Measurements from ENCODE around the gene TENM4.

TENM4 gene

GRCh38 chr11:79467761-79468160 lies 26.9 kb upstream of the TENM4 start:
- DNase-seq (ENCODE audit: low spot score in 2 of 2) (no peak), ATAC-seq (replicated peaks; ENCODE audit: extremely low read depth, poor library complexity, severe bottlenecking) (no peak)
- H3K9me3 Mint-ChIP-seq, result no peaks in the 10 kb centered on the region
- H3K4me3 Mint-ChIP-seq, result no peak overlapping the region
- no peaks in the 10 kb centered on the region for H3K27me3 Mint-ChIP-seq
- H3K4me1 Mint-ChIP-seq, result no peaks in the 10 kb centered on the region
- H3K36me3 Mint-ChIP-seq (ENCODE audit: insufficient read depth), result no peaks in the 10 kb centered on the region
- H3K27ac Mint-ChIP-seq (ENCODE audit: low read depth), result no peak overlapping the region

GRCh38 chr11:79466411-79466810 lies 25.6 kb upstream of the TENM4 start:
- DNase-seq (ENCODE audit: low spot score in 2 of 2) (no peak), ATAC-seq (replicated peaks; ENCODE audit: extremely low read depth, poor library complexity, severe bottlenecking) (no peak)
- no peak overlapping the region for H3K4me3 Mint-ChIP-seq
- no peaks in the 10 kb centered on the region for H3K9me3 Mint-ChIP-seq
- no peaks in the 10 kb centered on the region for H3K27me3 Mint-ChIP-seq
- no peaks in the 10 kb centered on the region for H3K36me3 Mint-ChIP-seq (ENCODE audit: insufficient read depth)
- H3K4me1 Mint-ChIP-seq, result no peaks in the 10 kb centered on the region
- H3K27ac Mint-ChIP-seq (ENCODE audit: low read depth), result no peak overlapping the region

- Mint-ChIP-seq H3K4me3 (no peak overlapping the region), H3K27ac (ENCODE audit: low read depth) (no peak overlapping the region), H3K36me3 (ENCODE audit: insufficient read depth) (no peaks in the 10 kb centered on the region), H3K9me3 (no peaks in the 10 kb centered on the region), H3K27me3 (no peaks in the 10 kb centered on the region), H3K4me1 (no peaks in the 10 kb centered on the region)
- ATAC-seq (replicated peaks; ENCODE audit: extremely low read depth, poor library complexity, severe bottlenecking), result no peak
- DNase-seq (ENCODE audit: low spot score in 2 of 2), result no peak
These were observed 24.3 kb upstream of the TENM4 start for GRCh38 chr11:79465160-79465559.

GRCh38 chr11:79461666-79462645 lies 21.1 kb upstream of the TENM4 start:
- H3K27ac Mint-ChIP-seq (ENCODE audit: low read depth), result no peak overlapping the region
- no peaks in the 10 kb centered on the region for H3K4me1 Mint-ChIP-seq
- no peak for ATAC-seq (replicated peaks; ENCODE audit: extremely low read depth, poor library complexity, severe bottlenecking)

GRCh38 chr11:79461144-79461543 lies 20.3 kb upstream of the TENM4 start:
- Mint-ChIP-seq H3K36me3 (ENCODE audit: insufficient read depth) (no peaks in the 10 kb centered on the region), H3K4me3 (no peak overlapping the region), H3K27ac (ENCODE audit: low read depth) (no peak overlapping the region), H3K27me3 (peaks cover 6% of the 10 kb centered on the region), H3K9me3 (peaks cover 8% of the 10 kb centered on the region), H3K4me1 (no peaks in the 10 kb centered on the region)
- ATAC-seq (replicated peaks; ENCODE audit: extremely low read depth, poor library complexity, severe bottlenecking) (no peak), DNase-seq (ENCODE audit: low spot score in 2 of 2) (no peak)

More at GRCh38 chr11:79461666-79462645, 21.1 kb upstream of the TENM4 start:
- Mint-ChIP-seq H3K9me3 (no peaks in the 10 kb centered on the region), H3K4me3 (no peak overlapping the region), H3K27me3 (no peaks in the 10 kb centered on the region), H3K36me3 (ENCODE audit: insufficient read depth) (no peaks in the 10 kb centered on the region)
- DNase-seq (ENCODE audit: low spot score in 2 of 2), result no peak

- Mint-ChIP-seq H3K36me3 (ENCODE audit: insufficient read depth) (no peaks in the 10 kb centered on the region), H3K9me3 (peaks cover 12% of the 10 kb centered on the region), H3K4me3 (no peak overlapping the region), H3K4me1 (no peaks in the 10 kb centered on the region), H3K27ac (ENCODE audit: low read depth) (no peak overlapping the region), H3K27me3 (peaks cover 10% of the 10 kb centered on the region)
- DNase-seq (ENCODE audit: low spot score in 2 of 2) (no peak), ATAC-seq (replicated peaks; ENCODE audit: extremely low read depth, poor library complexity, severe bottlenecking) (no peak)
These were observed 17.9 kb upstream of the TENM4 start for GRCh38 chr11:79458709-79459108.

- H3K4me3 Mint-ChIP-seq, result no peak overlapping the region
- H3K27ac Mint-ChIP-seq (ENCODE audit: low read depth), result no peak overlapping the region
- peaks cover 10% of the 10 kb centered on the region for H3K27me3 Mint-ChIP-seq
- peaks cover 12% of the 10 kb centered on the region for H3K9me3 Mint-ChIP-seq
- H3K4me1 Mint-ChIP-seq, result no peaks in the 10 kb centered on the region
- DNase-seq (ENCODE audit: low spot score in 2 of 2) (no peak), ATAC-seq (replicated peaks; ENCODE audit: extremely low read depth, poor library complexity, severe bottlenecking) (no peak)
- H3K36me3 Mint-ChIP-seq (ENCODE audit: insufficient read depth), result no peaks in the 10 kb centered on the region
These were observed 15.7 kb upstream of the TENM4 start for GRCh38 chr11:79456501-79456900.

- Mint-ChIP-seq H3K27ac (ENCODE audit: low read depth) (no peak overlapping the region), H3K27me3 (peaks cover 10% of the 10 kb centered on the region), H3K4me1 (no peaks in the 10 kb centered on the region), H3K36me3 (ENCODE audit: insufficient read depth) (no peaks in the 10 kb centered on the region), H3K9me3 (peaks cover 18% of the 10 kb centered on the region), H3K4me3 (no peak overlapping the region)
- no peak for DNase-seq (ENCODE audit: low spot score in 2 of 2)
- ATAC-seq (replicated peaks; ENCODE audit: extremely low read depth, poor library complexity, severe bottlenecking), result no peak
These were observed 12.8 kb upstream of the TENM4 start for GRCh38 chr11:79453617-79454016.

- Mint-ChIP-seq H3K4me3 (no peak overlapping the region), H3K27ac (ENCODE audit: low read depth) (no peak overlapping the region), H3K27me3 (peaks cover under 1% of the 10 kb centered on the region), H3K36me3 (ENCODE audit: insufficient read depth) (no peaks in the 10 kb centered on the region), H3K9me3 (peaks cover 6% of the 10 kb centered on the region), H3K4me1 (no peaks in the 10 kb centered on the region)
- no peak for DNase-seq (ENCODE audit: low spot score in 2 of 2)
- ATAC-seq (replicated peaks; ENCODE audit: extremely low read depth, poor library complexity, severe bottlenecking), result no peak
These were observed 8.2 kb upstream of the TENM4 start for GRCh38 chr11:79449040-79449439.

- Mint-ChIP-seq H3K9me3 (peaks cover 12% of the 10 kb centered on the region), H3K27ac (ENCODE audit: low read depth) (no peak overlapping the region), H3K4me1 (no peaks in the 10 kb centered on the region), H3K27me3 (peaks cover 19% of the 10 kb centered on the region), H3K36me3 (ENCODE audit: insufficient read depth) (no peaks in the 10 kb centered on the region), H3K4me3 (no peak overlapping the region)
- no peak for DNase-seq (ENCODE audit: low spot score in 2 of 2)
- ATAC-seq (replicated peaks; ENCODE audit: extremely low read depth, poor library complexity, severe bottlenecking), result no peak
These were observed 6.4 kb upstream of the TENM4 start for GRCh38 chr11:79447038-79447786.

- no peak overlapping the region for H3K4me3 Mint-ChIP-seq
- DNase-seq (ENCODE audit: low spot score in 2 of 2) (no peak), ATAC-seq (replicated peaks; ENCODE audit: extremely low read depth, poor library complexity, severe bottlenecking) (no peak)
- no peak overlapping the region for H3K27ac Mint-ChIP-seq (ENCODE audit: low read depth)
- H3K27me3 Mint-ChIP-seq, result peaks cover 36% of the 10 kb centered on the region
- H3K9me3 Mint-ChIP-seq, result peaks cover 12% of the 10 kb centered on the region
- H3K4me1 Mint-ChIP-seq, result peaks cover 7% of the 10 kb centered on the region
- no peaks in the 10 kb centered on the region for H3K36me3 Mint-ChIP-seq (ENCODE audit: insufficient read depth)
These were observed 4.1 kb upstream of the TENM4 start for GRCh38 chr11:79444923-79445322.

GRCh38 chr11:79441461-79441875 lies 638 bp upstream of the TENM4 start:
- Mint-ChIP-seq H3K4me1 (peaks cover 7% of the 10 kb centered on the region), H3K4me3 (peak overlapping the region; percentile 38), H3K36me3 (ENCODE audit: insufficient read depth) (no peaks in the 10 kb centered on the region), H3K27ac (ENCODE audit: low read depth) (no peak overlapping the region), H3K9me3 (peaks cover 6% of the 10 kb centered on the region), H3K27me3 (peaks cover 57% of the 10 kb centered on the region)
- DNase-seq (ENCODE audit: low spot score in 2 of 2) (no peak), ATAC-seq (replicated peaks; ENCODE audit: extremely low read depth, poor library complexity, severe bottlenecking) (no peak)

Data from central memory CD8-positive, alpha-beta T cell (primary cell).